C4-2B (cell line): ENCODE data around the gene SEMA5A.
"Not testable (repeated sequence)": the region's sequence is repeated elsewhere in the genome, so short reads cannot be mapped to it uniquely, and the experiment has no call there.

Source experiments
- H3K27ac ChIP-seq: fragments of 450-650 bp; 2 replicates; pipeline ENCODE4 v1.5.1; 2017
- CTCF ChIP-seq: fragments of 450-650 bp; conservative IDR thresholded peaks from 2 replicates; pipeline ENCODE4 v1.5.1; 2017; ENCODE audit warnings: mild to moderate bottlenecking
- ZFX ChIP-seq: fragments of 450-650 bp; IDR thresholded peaks from 2 replicates; pipeline ENCODE4 v1.6.1; 2017

Gene SEMA5A

DNA sequence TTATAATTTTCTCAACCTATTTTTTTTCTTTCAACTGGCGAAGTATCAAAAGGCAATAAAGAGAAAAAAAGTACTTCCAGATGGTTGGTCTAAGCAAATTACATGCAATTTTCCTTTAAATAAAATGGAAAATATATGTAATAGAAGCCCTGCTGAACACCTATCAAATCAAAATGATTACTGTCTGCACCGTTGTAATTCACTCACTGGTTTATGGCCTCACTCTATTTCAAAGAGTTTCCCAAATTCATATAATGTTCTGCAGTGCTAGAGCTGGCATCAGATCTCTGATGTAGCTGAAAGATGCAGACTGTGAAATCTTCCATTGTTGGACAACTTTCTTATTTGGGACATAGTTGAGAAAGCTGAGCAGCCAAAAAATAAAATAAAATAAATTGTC, 130.3 kb downstream of the SEMA5A start:
- TF ChIP-seq CTCF: no peak
- no peak for TF ChIP-seq ZFX
- H3K27ac ChIP-seq: no peak overlapping the region

DNA sequence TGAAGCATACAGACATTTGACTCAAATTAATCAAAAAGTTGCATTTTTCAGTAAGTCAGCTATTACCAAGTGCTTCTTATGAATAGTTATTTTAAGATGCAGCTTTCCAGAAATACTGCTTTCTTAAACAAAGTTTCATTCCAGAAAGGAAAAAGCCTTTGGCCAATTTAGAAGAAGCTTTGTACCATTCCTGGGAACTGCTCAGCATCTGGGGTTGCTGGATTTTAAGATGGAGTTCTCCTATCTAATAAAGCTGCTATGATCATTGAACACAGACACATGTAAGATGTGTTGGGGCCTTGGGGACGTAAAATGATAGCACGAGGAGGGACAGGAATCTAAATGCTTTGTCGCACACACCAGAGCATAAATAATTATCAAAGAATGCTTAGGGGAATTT, 130.8 kb downstream of the SEMA5A start:
- no peak for TF ChIP-seq ZFX
- no peak for TF ChIP-seq CTCF
- H3K27ac ChIP-seq: no peak overlapping the region

- H3K27ac ChIP-seq: no peak overlapping the region
- no peak for TF ChIP-seq CTCF
- TF ChIP-seq ZFX: no peak
These were observed 134.7 kb downstream of the SEMA5A start for GRCh38 chr5:9411142-9411541.

- TF ChIP-seq CTCF (no peak), ZFX (no peak)
- H3K27ac ChIP-seq: no peak overlapping the region
These were observed 136.4 kb downstream of the SEMA5A start for GRCh38 chr5:9409413-9409960.

DNA sequence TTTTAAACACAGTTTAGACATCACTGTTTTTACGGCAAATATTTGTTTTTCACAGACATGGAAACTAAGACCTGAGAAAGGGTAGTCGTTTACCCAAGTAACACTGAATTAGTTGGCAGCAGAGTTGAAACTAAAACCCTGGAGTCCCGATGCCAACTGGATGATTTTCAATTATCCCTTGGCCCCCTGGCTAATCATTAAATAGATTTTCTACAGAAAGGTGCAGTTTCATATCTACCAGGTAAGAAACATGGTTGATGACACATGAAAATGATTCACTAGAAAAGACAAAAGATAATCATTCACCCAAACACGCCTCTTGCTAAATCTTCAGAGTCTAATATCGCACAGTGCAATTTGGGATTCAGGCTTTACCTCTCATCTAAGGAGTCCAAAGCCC, 136.9 kb downstream of the SEMA5A start:
- H3K27ac ChIP-seq: no peak overlapping the region
- TF ChIP-seq ZFX (no peak), CTCF (no peak)

DNA sequence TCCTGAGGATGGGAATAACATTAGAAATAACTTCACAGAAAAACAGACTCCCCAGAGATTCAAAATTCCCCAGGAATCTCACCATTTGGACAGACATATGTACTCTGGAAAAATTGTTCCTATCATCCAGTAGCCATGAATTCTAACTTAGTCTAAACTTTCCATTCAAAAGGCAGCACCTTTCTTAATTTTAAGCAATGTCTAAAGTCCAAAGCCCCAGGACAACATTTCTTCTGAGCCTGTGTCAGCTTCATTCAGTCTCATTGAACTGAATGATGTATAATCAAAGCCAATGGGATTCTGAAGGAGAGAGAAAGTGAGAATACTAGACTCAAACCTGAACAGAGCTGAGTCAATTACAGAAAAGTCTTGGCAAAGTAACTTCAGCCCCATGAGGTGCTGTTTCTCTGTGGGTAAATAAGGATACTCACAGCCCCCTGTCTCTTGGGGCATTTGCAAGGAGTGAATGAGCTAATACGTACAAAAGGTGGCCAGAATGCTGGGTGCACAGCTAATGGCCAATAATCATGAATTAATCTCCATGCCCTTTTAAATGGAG, 140.6 kb downstream of the SEMA5A start:
- no peak overlapping the region for H3K27ac ChIP-seq
- TF ChIP-seq CTCF: no peak
- no peak for TF ChIP-seq ZFX

DNA sequence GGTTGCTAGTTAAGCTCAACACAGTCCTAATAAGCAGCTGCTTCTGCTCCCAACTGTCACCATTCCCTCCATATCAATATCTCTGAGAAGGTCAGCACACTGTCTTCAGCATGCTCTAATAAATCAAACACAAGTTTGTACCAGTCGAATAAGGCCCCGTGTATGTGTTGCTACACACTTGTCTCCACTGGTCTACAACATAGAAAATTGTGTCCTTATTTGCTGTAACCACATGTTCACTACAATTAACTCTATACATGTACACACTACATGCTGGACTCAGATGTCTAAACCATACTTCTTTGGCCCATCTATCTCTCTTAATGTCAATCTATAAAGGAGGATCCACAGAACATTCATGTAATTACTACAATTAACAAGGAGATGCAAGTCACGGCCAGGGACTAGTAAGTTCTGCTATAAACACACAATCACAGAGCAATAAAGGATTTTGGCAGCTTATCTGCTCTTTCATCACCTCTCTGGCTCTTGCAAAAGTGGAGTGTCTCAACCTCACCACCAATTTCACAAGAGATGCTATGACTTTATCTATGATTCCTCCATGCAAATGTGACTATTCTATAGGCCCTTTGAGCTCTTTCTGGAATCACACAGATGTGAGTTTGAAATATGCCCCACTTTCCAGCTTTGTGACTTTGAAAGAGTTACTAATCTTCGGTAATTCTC, 143.9 kb downstream of the SEMA5A start:
- TF ChIP-seq CTCF (no peak), ZFX (no peak)
- no peak overlapping the region for H3K27ac ChIP-seq

DNA sequence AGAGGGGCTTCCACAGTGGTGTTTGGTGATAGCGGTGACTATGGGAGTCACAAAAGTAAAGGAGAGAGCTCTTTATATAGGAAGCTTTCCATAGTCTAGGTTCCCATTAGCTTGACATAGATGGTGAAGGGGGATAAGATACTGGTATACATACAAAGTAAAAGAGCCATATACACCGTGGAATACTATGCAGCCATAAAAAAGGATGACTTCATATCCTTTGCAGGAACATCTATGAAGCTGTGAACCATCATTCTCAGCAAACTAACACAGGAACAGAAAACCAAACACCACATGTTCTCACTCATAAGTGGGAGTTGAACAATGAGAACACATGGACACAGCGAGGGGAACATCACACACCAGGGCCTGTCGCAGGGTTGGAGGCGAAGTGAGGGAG, 146.1 kb downstream of the SEMA5A start:
- H3K27ac ChIP-seq: not testable (repeated sequence)
